H7 (cell line): ENCODE results near the gene CD8B. TPM values are rescaled to one million over a fixed set of nuclear protein-coding genes. Genes with fewer than 3 reads are reported as not detected.

Experiments
- DNase-seq: peaks from one replicate; pipeline ENCODE4 v3.0.0; 2012
- H3K27me3 ChIP-seq: 2 replicates; pipeline ENCODE4 v1.6.0; 2011; ENCODE audit warnings: mild to moderate bottlenecking, low read length; ENCODE audit not compliant: control insufficient read depth, insufficient read depth
- H3K36me3 ChIP-seq: replicated peaks from 2 replicates; pipeline ENCODE4 v1.5.1; 2011; ENCODE audit warnings: low read length; ENCODE audit not compliant: control insufficient read depth, insufficient read depth
- H3K4me3 ChIP-seq: 2 replicates; pipeline ENCODE4 v1.5.1; 2011; ENCODE audit warnings: low read depth, mild to moderate bottlenecking, control low read depth, low read length, moderate library complexity; ENCODE audit not compliant: insufficient read depth
- total RNA-seq: library from RNA; depleted of rRNA; stranded (reverse); fragments of >200 nt; shearing (Covaris generic); gene quantifications from 2 replicates; pipeline ENCODE4 v1.2.3, GENCODE V29; 2014

The CD8B gene
- total RNA-seq, 1 experiment from 2014 or later: 0.66 TPM

- no peaks in the 10 kb centered on the region for H3K36me3 ChIP-seq
- no peaks in the 10 kb centered on the region for H3K27me3 ChIP-seq
- H3K4me3 ChIP-seq: no peak overlapping the region
- DNase-seq: no peak
These were observed 38.9 kb downstream of the CD8B start for GRCh38 chr2:86822668-86823345.

GRCh38 chr2:86821842-86822241, 39.8 kb downstream of the CD8B start:
- Histone ChIP-seq H3K4me3 (no peak overlapping the region), H3K27me3 (no peaks in the 10 kb centered on the region), H3K36me3 (no peaks in the 10 kb centered on the region)
- DNase-seq: no peak

GRCh38 chr2:86821306-86821705, 40.4 kb downstream of the CD8B start:
- Histone ChIP-seq H3K36me3 (no peaks in the 10 kb centered on the region), H3K4me3 (no peak overlapping the region)

GRCh38 chr2:86818957-86819356, 42.7 kb downstream of the CD8B start:
- no peaks in the 10 kb centered on the region for H3K27me3 ChIP-seq
- no peak for DNase-seq
- no peaks in the 10 kb centered on the region for H3K36me3 ChIP-seq
- no peak overlapping the region for H3K4me3 ChIP-seq

More at GRCh38 chr2:86821306-86821705, 40.4 kb downstream of the CD8B start:
- H3K27me3 ChIP-seq: no peaks in the 10 kb centered on the region
- DNase-seq: no peak

GRCh38 chr2:86818114-86818801, 43.4 kb downstream of the CD8B start:
- no peak for DNase-seq
- H3K36me3 ChIP-seq: no peaks in the 10 kb centered on the region
- no peak overlapping the region for H3K4me3 ChIP-seq
- H3K27me3 ChIP-seq: no peaks in the 10 kb centered on the region

GRCh38 chr2:86815611-86816010, 46.1 kb downstream of the CD8B start:
- no peaks in the 10 kb centered on the region for H3K27me3 ChIP-seq
- H3K4me3 ChIP-seq: no peak overlapping the region
- no peak for DNase-seq
- H3K36me3 ChIP-seq: no peaks in the 10 kb centered on the region

GRCh38 chr2:86809481-86810121, 52.1 kb downstream of the CD8B start:
- Histone ChIP-seq H3K36me3 (no peaks in the 10 kb centered on the region), H3K4me3 (no peak overlapping the region), H3K27me3 (peaks cover 12% of the 10 kb centered on the region)
- DNase-seq: peak; percentile 43

- peaks cover 12% of the 10 kb centered on the region for H3K27me3 ChIP-seq
- DNase-seq: peak; percentile 95
- H3K4me3 ChIP-seq: peak overlapping the region; percentile 34
These were observed 53.1 kb downstream of the CD8B start for GRCh38 chr2:86808315-86809161.

GRCh38 chr2:86807468-86808275, 54.0 kb downstream of the CD8B start:
- H3K4me3 ChIP-seq: peak overlapping the region; percentile 34
- peaks cover 12% of the 10 kb centered on the region for H3K27me3 ChIP-seq
- H3K36me3 ChIP-seq: no peaks in the 10 kb centered on the region
- DNase-seq: peak; percentile 87

More at GRCh38 chr2:86808315-86809161, 53.1 kb downstream of the CD8B start:
- no peaks in the 10 kb centered on the region for H3K36me3 ChIP-seq

GRCh38 chr2:86807133-86807467, 54.6 kb downstream of the CD8B start:
- Histone ChIP-seq H3K27me3 (peaks cover 12% of the 10 kb centered on the region), H3K36me3 (no peaks in the 10 kb centered on the region), H3K4me3 (peak overlapping the region; percentile 34)
- DNase-seq: no peak

GRCh38 chr2:86806059-86806857, 55.4 kb downstream of the CD8B start:
- DNase-seq: no peak
- H3K4me3 ChIP-seq: no peak overlapping the region
- H3K27me3 ChIP-seq: peaks cover 12% of the 10 kb centered on the region
- no peaks in the 10 kb centered on the region for H3K36me3 ChIP-seq

GRCh38 chr2:86800856-86801567, 60.7 kb downstream of the CD8B start:
- no peaks in the 10 kb centered on the region for H3K36me3 ChIP-seq
- DNase-seq: no peak
- H3K4me3 ChIP-seq: no peak overlapping the region
- no peaks in the 10 kb centered on the region for H3K27me3 ChIP-seq

- H3K27me3 ChIP-seq: peaks cover 29% of the 10 kb centered on the region
- no peak for DNase-seq
- no peak overlapping the region for H3K4me3 ChIP-seq
- no peaks in the 10 kb centered on the region for H3K36me3 ChIP-seq
These were observed 66.8 kb downstream of the CD8B start for GRCh38 chr2:86794861-86795260.
